Common myeloid progenitor, CD34-positive (primary cell): ENCODE results near the gene RASGEF1C.

Experiments used
- CTCF ChIA-PET: fragments of 350-600 bp; sonication (Branson Sonifier 250); formaldehyde crosslinking; loops from one replicate; lab custom pipeline; 2021; ENCODE audit warnings: antibody characterized with exemption; lab: Charles Lee
- POLR2A ChIA-PET: fragments of 350-600 bp; sonication (Branson Sonifier 250); formaldehyde crosslinking; loops from one replicate; lab custom pipeline; 2021; ENCODE audit warnings: antibody characterized with exemption; lab: Charles Lee
- DNase-seq, 3 donors: peaks; one replicate each; pipeline versions ENCODE4 v3.0.0 to v3.0.0-alpha.2; 2013
- H3K27ac ChIP-seq, 2 experiments: 1 replicate in 1 of 2; 2 replicates in 1 of 2; pipeline ENCODE4 v1.7.0; 2013; ENCODE audit warnings: inconsistent platforms in 2 of 2, low read length in 2 of 2, mild to moderate bottlenecking in 2 of 2, low read depth in 1 of 2, moderate library complexity in 1 of 2; ENCODE audit not compliant: severe bottlenecking in 2 of 2, insufficient read depth in 1 of 2, poor library complexity in 1 of 2
- H3K27me3 ChIP-seq, 5 experiments: replicated peaks in 2 of 5; 1 replicate in 3 of 5; 2 replicates in 2 of 5; pipeline versions ENCODE4 v1.6.1 to v1.7.0; 2013; ENCODE audit warnings: low read length in 4 of 5, mild to moderate bottlenecking in 2 of 5, moderate library complexity in 2 of 5, inconsistent platforms in 1 of 5; ENCODE audit not compliant: insufficient read depth in 5 of 5, control insufficient read depth in 4 of 5
- H3K36me3 ChIP-seq, 4 experiments: 1 replicate in 2 of 4; 2 replicates in 2 of 4; pipeline versions ENCODE4 v1.6.1 to v1.7.0; 2013; ENCODE audit warnings: low read length in 3 of 4, control low read depth in 1 of 4, mild to moderate bottlenecking in 1 of 4; ENCODE audit not compliant: control insufficient read depth in 4 of 4, insufficient read depth in 4 of 4
- H3K4me1 ChIP-seq, 4 experiments: 1 replicate in 3 of 4; 2 replicates in 1 of 4; pipeline versions ENCODE4 v1.6.1 to v1.7.1; 2013; ENCODE audit warnings: low read length in 3 of 4, mild to moderate bottlenecking in 3 of 4, control low read depth in 1 of 4, inconsistent platforms in 1 of 4, moderate library complexity in 1 of 4; ENCODE audit not compliant: control insufficient read depth in 4 of 4, insufficient read depth in 4 of 4; ENCODE audit errors: control extremely low read depth in 1 of 4
- H3K4me3 ChIP-seq, 7 experiments: 1 replicate in 4 of 7; 2 replicates in 3 of 7; pipeline versions ENCODE4 v1.5.1 to v1.7.0; 2013; ENCODE audit warnings: mild to moderate bottlenecking in 7 of 7, low read length in 6 of 7, moderate library complexity in 6 of 7, inconsistent platforms in 2 of 7, low read depth in 2 of 7, control low read depth in 1 of 7; ENCODE audit not compliant: insufficient read depth in 4 of 7, control insufficient read depth in 1 of 7; ENCODE audit errors: extremely low read depth in 1 of 7
- H3K9me3 ChIP-seq, 5 experiments: 1 replicate in 4 of 5; 2 replicates in 1 of 5; pipeline versions ENCODE4 v1.6.1 to v1.7.1; 2013; ENCODE audit warnings: low read length in 4 of 5, mild to moderate bottlenecking in 2 of 5, inconsistent platforms in 1 of 5, low read depth in 1 of 5, moderate library complexity in 1 of 5; ENCODE audit not compliant: control insufficient read depth in 4 of 5, insufficient read depth in 2 of 5; ENCODE audit errors: control extremely low read depth in 1 of 5
- WGBS: methylation state at CpG from one replicate; pipeline ENCODE4 v1.1.5; 2013; ENCODE audit not compliant: insufficient coverage; 5-methylcytosine and 5-hydroxymethylcytosine counted together

RASGEF1C gene

GRCh38 chr5:180216646-180217171, 7.7 kb upstream of the RASGEF1C start:
- POLR2A ChIA-PET: no interaction called here

GRCh38 chr5:180215783-180216630, 7.0 kb upstream of the RASGEF1C start:
- Histone ChIP-seq H3K36me3 (no peaks in the 10 kb centered on the region), H3K4me1 (peaks cover 0 to 11% (median 3%) of the 10 kb centered on the region in 4 experiments), H3K9me3 (peaks cover under 1 to 27% (median 15%) of the 10 kb centered on the region in 5 experiments), H3K27me3 (no peaks in the 10 kb centered on the region), H3K27ac (no peak overlapping the region), H3K4me3 (no peak overlapping the region)
- DNase-seq: no peak
- 93% methylated on average over 33 of the region's 34 CpGs for WGBS
- CTCF ChIA-PET: no interaction called here
- POLR2A ChIA-PET: no interaction called here

More at GRCh38 chr5:180216646-180217171, 7.7 kb upstream of the RASGEF1C start:
- H3K36me3 ChIP-seq: no peaks in the 10 kb centered on the region
- WGBS: 94% methylated on average over 15 of the region's 15 CpGs
- CTCF ChIA-PET: no interaction called here
- DNase-seq: no peak
- no peak overlapping the region for H3K27ac ChIP-seq
- H3K27me3 ChIP-seq: no peaks in the 10 kb centered on the region
- peaks cover 1 to 32% (median 15%) of the 10 kb centered on the region in 5 experiments for H3K9me3 ChIP-seq
- H3K4me1 ChIP-seq: peaks cover 0 to 11% (median 3%) of the 10 kb centered on the region in 4 experiments
- no peak overlapping the region for H3K4me3 ChIP-seq

DNA sequence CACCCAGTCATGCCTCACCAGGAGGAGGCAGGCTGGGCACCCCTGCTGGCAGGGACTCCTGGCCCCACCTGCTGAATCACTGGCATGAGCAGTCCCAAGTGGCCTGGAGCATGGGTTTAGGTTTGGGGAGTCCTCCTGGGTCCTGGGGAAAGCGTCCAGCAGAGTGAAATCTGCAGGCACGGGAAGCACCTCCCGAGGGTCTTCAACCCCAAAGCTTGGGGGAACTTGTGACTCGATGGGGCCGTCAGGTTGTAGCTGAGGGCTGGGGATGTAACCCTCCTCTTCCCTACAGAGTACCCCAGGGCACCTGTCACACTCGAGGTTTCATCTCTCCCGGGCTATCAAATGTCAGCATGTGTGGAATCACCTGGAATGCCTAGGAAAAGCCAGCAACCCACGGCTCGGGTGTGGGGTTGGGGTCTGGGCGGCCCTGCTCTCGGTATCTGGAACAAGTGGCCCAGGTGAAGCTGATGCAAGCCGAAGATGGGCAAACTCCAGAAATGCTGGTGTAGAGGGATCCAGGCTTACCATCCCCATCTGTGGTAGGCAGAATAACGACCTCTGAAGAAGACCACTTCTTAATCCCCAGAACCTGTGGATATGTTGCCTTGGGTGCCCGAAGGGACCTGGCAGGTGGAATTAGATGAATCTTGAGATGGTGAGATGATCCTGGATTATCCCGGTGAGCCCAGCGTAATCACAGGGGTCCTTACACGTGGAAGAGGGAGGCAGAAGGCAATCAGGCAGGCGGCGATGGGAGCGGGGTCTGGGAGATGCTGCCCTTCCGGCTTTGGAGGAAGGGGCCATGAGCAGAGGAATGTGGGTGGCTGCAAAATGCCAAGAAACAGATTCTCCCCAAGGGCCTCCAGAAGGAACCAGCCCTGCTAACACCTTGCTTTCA, 6.1 kb upstream of the RASGEF1C start:
- Histone ChIP-seq H3K4me3 (no peak overlapping the region), H3K9me3 (peaks cover 0 to 19% (median 7%) of the 10 kb centered on the region in 5 experiments), H3K27ac (no peak overlapping the region), H3K4me1 (peaks cover 0 to 11% (median 3%) of the 10 kb centered on the region in 4 experiments), H3K36me3 (no peaks in the 10 kb centered on the region), H3K27me3 (peaks cover 0 to 4% (median 0%) of the 10 kb centered on the region in 5 experiments)
- 97% methylated on average over 15 of the region's 21 CpGs for WGBS
- no peak for DNase-seq
- ChIA-PET CTCF (no interaction called here), POLR2A (no interaction called here)

- POLR2A ChIA-PET: interaction anchor here (0.5 kb wide), 1 partner anchor 29 kb away, joined by 3 read pairs; no protein-coding TSS in a partner anchor
- no peak for DNase-seq
- CTCF ChIA-PET: no interaction called here
- H3K4me1 ChIP-seq: peaks cover 0 to 14% (median 5%) of the 10 kb centered on the region in 4 experiments
- no peak overlapping the region for H3K4me3 ChIP-seq
- WGBS: 67% methylated on average over 3 of the region's 5 CpGs
- H3K27ac ChIP-seq: no peak overlapping the region
- H3K27me3 ChIP-seq: peaks cover 0 to 4% (median 0%) of the 10 kb centered on the region in 5 experiments
- H3K9me3 ChIP-seq: peaks cover 0 to 15% (median 5%) of the 10 kb centered on the region in 5 experiments
- no peaks in the 10 kb centered on the region for H3K36me3 ChIP-seq
Observed at GRCh38 chr5:180213657-180214207, 4.7 kb upstream of the RASGEF1C start.

GRCh38 chr5:180213256-180213600, 4.2 kb upstream of the RASGEF1C start:
- DNase-seq: no peak
- Histone ChIP-seq H3K27ac (no peak overlapping the region), H3K27me3 (peaks cover 0 to 4% (median 4%) of the 10 kb centered on the region in 5 experiments), H3K4me1 (peaks cover 0 to 18% (median 8%) of the 10 kb centered on the region in 4 experiments), H3K36me3 (no peaks in the 10 kb centered on the region), H3K4me3 (no peak overlapping the region), H3K9me3 (peaks cover 0 to 15% (median 5%) of the 10 kb centered on the region in 5 experiments)
- CTCF ChIA-PET: no interaction called here
- WGBS: 4% methylated on average over 4 of the region's 4 CpGs
- POLR2A ChIA-PET: no interaction called here

- peaks cover 0 to 15% (median 3%) of the 10 kb centered on the region in 5 experiments for H3K9me3 ChIP-seq
- H3K4me1 ChIP-seq: peaks cover 0 to 23% (median 11%) of the 10 kb centered on the region in 4 experiments
- peak overlapping the region in 1 of 7 experiments; percentile 10 for H3K4me3 ChIP-seq
- H3K27ac ChIP-seq: no peak overlapping the region
- POLR2A ChIA-PET: no interaction called here
- no peaks in the 10 kb centered on the region for H3K36me3 ChIP-seq
- CTCF ChIA-PET: no interaction called here
- H3K27me3 ChIP-seq: peaks cover 0 to 11% (median 9%) of the 10 kb centered on the region in 5 experiments
- peak in 2 of 3 donors; percentile 36 to 45 for DNase-seq
- WGBS: 33% methylated on average over 18 of the region's 19 CpGs
Observed at GRCh38 chr5:180212363-180213255, 3.6 kb upstream of the RASGEF1C start.
